Heart right ventricle (tissue), 16 donors: ENCODE results near the gene C1orf35. TPM values are rescaled to one million over a fixed set of nuclear protein-coding genes. Genes with fewer than 3 reads are reported as not detected.

Experiments
- ATAC-seq, 8 donors: fragments of 200-7000 bp; cut with Tn5 transposase; one replicate each; pipeline ENCODE4 v1.9.1; 2020; ENCODE audit warnings: mild to moderate bottlenecking in 8 of 8, moderate library complexity in 8 of 8, moderate number of reproducible peaks in 1 of 8
- DNase-seq, 2 donors: peaks; one replicate each; pipeline ENCODE4 v3.0.0-alpha.2; 2020
- H3K27ac ChIP-seq, 10 donors: fragments of 200-600 bp; sonication (generic) in 2 of 10; one replicate each; pipeline versions ENCODE4 v1.5.0 to v1.8.0; 2020 to 2022; ENCODE audit warnings: mild to moderate bottlenecking in 3 of 10
- H3K27me3 ChIP-seq, 7 donors: fragments of 200-600 bp; one replicate each; pipeline ENCODE4 v1.8.0; 2021 to 2022; ENCODE audit warnings: mild to moderate bottlenecking in 2 of 7
- H3K36me3 ChIP-seq, 9 donors: fragments of 200-600 bp; sonication (generic) in 1 of 9; one replicate each; pipeline versions ENCODE4 v1.5.0 to v1.8.0; 2020 to 2022; ENCODE audit warnings: mild to moderate bottlenecking in 2 of 9
- H3K4me1 ChIP-seq, 9 donors: fragments of 200-600 bp; sonication (generic) in 1 of 9; one replicate each; pipeline versions ENCODE4 v1.5.0 to v1.8.0; 2020 to 2022; ENCODE audit warnings: mild to moderate bottlenecking in 4 of 9
- H3K4me3 ChIP-seq, 10 donors: fragments of 200-600 bp; sonication (generic) in 2 of 10; one replicate each; pipeline versions ENCODE4 v1.5.0 to v1.8.0; 2020 to 2022; ENCODE audit warnings: mild to moderate bottlenecking in 7 of 10, moderate library complexity in 2 of 10
- H3K9me3 ChIP-seq, 11 donors: fragments of 200-600 bp in 10 of 11; sonication (generic) in 2 of 11; one replicate each; pipeline versions ENCODE4 v1.5.0 to v1.8.0; 2013 to 2022; ENCODE audit warnings: mild to moderate bottlenecking in 2 of 11, control low read depth in 1 of 11, moderate library complexity in 1 of 11
- WGBS, 2 donors: extraction: QIAGEN DNeasy Blood & Tissue Kit; methylation state at CpG; one replicate each; pipeline ENCODE4 v1.1.7; 2013; ENCODE audit warnings: inconsistent platforms in 1 of 2; 5-methylcytosine and 5-hydroxymethylcytosine counted together
- intact Hi-C, 10 donors: fragments of 100-400 bp; cut with DNase I; formaldehyde crosslinking; loops; one replicate each; pipeline versions ENCODE4 v1.11.1 to v1.14.2; 2022
- polyA plus RNA-seq, 2 donors: library from polyadenylated mRNA; stranded (reverse); fragments of 200-250 nt; gene quantifications; one replicate each; pipeline ENCODE4 v1.2.3, GENCODE V29; 2013
- total RNA-seq, 10 donors: library from RNA; stranded (reverse); fragmentation: NEBNext Ultra II Directional in 3 of 10; extraction: Animal tissue kit (Norgen Biotek cat#: 25700) in 3 of 10; gene quantifications; one replicate each; pipeline versions ENCODE4 v1.2.1 to v1.2.4, GENCODE V29; 2021 to 2023
- TF ChIP-seq, protein P1 (sequence below), 9 donors: fragments of 200-600 bp; sonication (generic) in 2 of 9; IDR thresholded peaks; one replicate each; pipeline versions ENCODE4 v1.5.0 to v1.8.0; 2021 to 2022; ENCODE audit warnings: antibody characterized with exemption in 9 of 9, mild to moderate bottlenecking in 5 of 9, moderate library complexity in 1 of 9
- donor health status: Arrhythmogenic right ventricular cardiomyopathy.
- donor health status: ischemic (EF 13 %, LVEDD 7.1; RV severe dilation, severe dysfunction).
- donor health status: healthy with polysubstance abuse.
- donor health status: DM: no; HTN: yes; CAD: no.
- donor health status: DM: no; HTN: no; CAD: no.
- donor health status: ischemic (EF 25% LVEDD 6.9; RV normal size, moderate dysfunction).
- donor health status: ischemic (EF 25% LVEDD 5.7; RV mildly dilated, moderate dysfunction).
- donor health status: healthy.
- donor health status: DM: yes; HTN: yes; CAD: no.
- donor health status: Ischemic cardiomyopathy.
- donor health status: ischemic (EF 35%, LVEDD 5.7; RV mildly dilated, moderate dysfunction).
- donor health status: nonischemic (EF 11% LVEDD 7.7; RV severe dilation, severe dysfunction).
- donor health status: DM: yes; HTN: yes; CAD: no.
- donor health status: PGD.
- donor health status: ischemic (EF 29% LVEDD 5.4; RV normal size, mild dysfunction).
- donor health status: nonischemic (EF 23%, LVEDD 6.1; RV moderate dilation, normal function).

Gene C1orf35
- total and polyA plus RNA-seq, 12 donors, result 5.6 to 15.7 (median 6.4) TPM

DNA sequence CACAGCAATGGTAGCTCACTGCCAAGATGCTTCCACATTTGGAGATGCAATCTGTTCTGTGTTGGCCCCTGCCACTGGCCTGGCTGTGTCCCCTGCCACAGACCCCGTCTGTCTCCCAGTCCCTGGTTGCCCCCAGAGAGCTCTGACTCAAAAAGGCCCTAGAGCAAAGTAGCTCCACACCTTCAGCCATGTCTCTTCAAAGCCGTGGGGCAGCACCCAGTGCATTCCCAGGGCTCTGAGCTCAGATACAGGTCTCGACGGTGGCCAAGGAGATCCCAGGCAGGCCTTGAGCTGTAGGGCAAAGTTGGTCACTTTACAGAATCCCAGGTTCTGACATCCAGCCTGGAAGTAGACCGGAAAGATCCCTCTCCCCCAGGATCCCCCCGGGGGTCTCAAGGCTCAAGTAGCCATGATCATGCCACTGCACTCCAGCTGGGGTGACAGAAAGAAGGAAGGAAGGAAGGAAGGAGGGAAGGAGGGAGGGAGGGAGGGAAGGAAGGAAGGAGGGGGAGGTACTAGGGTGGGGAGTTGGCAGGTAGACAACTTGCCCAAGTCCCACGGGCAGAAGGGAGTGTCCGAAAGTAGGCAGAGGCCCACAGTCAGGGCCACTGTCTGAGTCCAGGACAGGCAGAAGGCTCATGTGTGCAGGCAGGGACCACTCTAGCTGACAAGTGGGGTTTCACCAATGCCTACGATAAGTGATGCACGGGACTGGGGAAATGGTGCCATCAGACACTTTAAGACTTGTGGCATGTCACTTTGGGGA is 25.4 kb downstream of the C1orf35 start:
- no peak overlapping the region for H3K27ac ChIP-seq
- TF ChIP-seq, protein P1, sequence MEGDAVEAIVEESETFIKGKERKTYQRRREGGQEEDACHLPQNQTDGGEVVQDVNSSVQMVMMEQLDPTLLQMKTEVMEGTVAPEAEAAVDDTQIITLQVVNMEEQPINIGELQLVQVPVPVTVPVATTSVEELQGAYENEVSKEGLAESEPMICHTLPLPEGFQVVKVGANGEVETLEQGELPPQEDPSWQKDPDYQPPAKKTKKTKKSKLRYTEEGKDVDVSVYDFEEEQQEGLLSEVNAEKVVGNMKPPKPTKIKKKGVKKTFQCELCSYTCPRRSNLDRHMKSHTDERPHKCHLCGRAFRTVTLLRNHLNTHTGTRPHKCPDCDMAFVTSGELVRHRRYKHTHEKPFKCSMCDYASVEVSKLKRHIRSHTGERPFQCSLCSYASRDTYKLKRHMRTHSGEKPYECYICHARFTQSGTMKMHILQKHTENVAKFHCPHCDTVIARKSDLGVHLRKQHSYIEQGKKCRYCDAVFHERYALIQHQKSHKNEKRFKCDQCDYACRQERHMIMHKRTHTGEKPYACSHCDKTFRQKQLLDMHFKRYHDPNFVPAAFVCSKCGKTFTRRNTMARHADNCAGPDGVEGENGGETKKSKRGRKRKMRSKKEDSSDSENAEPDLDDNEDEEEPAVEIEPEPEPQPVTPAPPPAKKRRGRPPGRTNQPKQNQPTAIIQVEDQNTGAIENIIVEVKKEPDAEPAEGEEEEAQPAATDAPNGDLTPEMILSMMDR (IDR thresholded peaks at IDR 0.05), result no peak
- intact Hi-C loops, result no loop called here
- H3K4me1 ChIP-seq, result peaks cover 10 to 13% (median 11%) of the 10 kb centered on the region in 9 donors
- 54 to 56% methylated on average over 10 of the region's 10 CpGs for WGBS, 2 donors
- ATAC-seq (no peak), DNase-seq (no peak)
- H3K9me3 ChIP-seq, result no peaks in the 10 kb centered on the region
- H3K27me3 ChIP-seq, result peaks cover 0 to 10% (median 5%) of the 10 kb centered on the region in 7 donors
- no peaks in the 10 kb centered on the region for H3K36me3 ChIP-seq
- H3K4me3 ChIP-seq, result no peak overlapping the region

DNA sequence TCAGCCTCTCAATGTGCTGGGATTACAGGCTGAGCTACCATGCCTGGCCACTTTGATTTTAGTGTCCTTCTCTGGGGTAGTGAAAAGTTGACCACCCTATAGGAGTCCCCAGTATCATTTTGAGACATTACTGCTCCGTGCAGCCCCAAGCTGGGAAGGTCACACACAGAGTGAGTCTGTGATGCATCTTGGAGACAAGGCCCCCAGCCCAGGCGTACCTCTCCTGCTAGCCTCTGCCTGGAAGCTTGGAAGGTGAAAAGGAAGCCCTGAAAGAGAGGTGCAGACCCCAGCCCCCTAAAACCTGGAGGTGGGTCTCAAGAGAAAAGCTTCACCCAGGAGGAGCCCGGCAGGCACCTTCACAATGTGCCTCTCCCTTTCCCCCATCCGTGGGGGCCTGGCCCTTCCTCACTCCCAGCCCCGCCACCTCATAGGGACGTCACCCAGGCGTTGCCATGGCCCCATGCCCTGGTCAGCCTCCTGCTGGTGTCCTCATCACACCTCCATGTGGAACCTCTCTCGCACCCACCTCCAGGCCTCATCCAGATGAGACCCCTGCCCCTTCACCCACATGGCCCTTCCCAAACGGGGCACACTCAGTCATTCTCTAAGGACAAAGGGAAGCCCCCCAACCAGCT is 26.2 kb downstream of the C1orf35 start:
- intact Hi-C loops, result no loop called here
- no peak for ATAC-seq
- DNase-seq, result no peak
- peaks cover 8 to 13% (median 10%) of the 10 kb centered on the region in 9 donors for H3K4me1 ChIP-seq
- H3K36me3 ChIP-seq, result no peaks in the 10 kb centered on the region
- TF ChIP-seq, protein P1 (IDR thresholded peaks at IDR 0.05), result no peak
- WGBS, 2 donors, result 75 to 76% methylated on average over 9 of the region's 9 CpGs
- H3K27ac ChIP-seq, result no peak overlapping the region
- no peaks in the 10 kb centered on the region for H3K9me3 ChIP-seq
- no peak overlapping the region for H3K4me3 ChIP-seq
- H3K27me3 ChIP-seq, result peaks cover 0 to 15% (median 7%) of the 10 kb centered on the region in 7 donors

- no peak overlapping the region for H3K27ac ChIP-seq
- intact Hi-C loops, result no loop called here
- no peak for ATAC-seq
- TF ChIP-seq, protein P1 (IDR thresholded peaks at IDR 0.05), result no peak
- no peak overlapping the region for H3K4me3 ChIP-seq
- no peaks in the 10 kb centered on the region for H3K36me3 ChIP-seq
- DNase-seq, result no peak
- 85 to 87% methylated on average over 9 of the region's 9 CpGs for WGBS, 2 donors
- H3K9me3 ChIP-seq, result no peaks in the 10 kb centered on the region
- peaks cover 0 to 15% (median 7%) of the 10 kb centered on the region in 7 donors for H3K27me3 ChIP-seq
- H3K4me1 ChIP-seq, result peaks cover 0 to 2% (median under 1%) of the 10 kb centered on the region in 9 donors
Observed at GRCh38 chr1:228075801-228076271, 27.3 kb downstream of the C1orf35 start.

DNA sequence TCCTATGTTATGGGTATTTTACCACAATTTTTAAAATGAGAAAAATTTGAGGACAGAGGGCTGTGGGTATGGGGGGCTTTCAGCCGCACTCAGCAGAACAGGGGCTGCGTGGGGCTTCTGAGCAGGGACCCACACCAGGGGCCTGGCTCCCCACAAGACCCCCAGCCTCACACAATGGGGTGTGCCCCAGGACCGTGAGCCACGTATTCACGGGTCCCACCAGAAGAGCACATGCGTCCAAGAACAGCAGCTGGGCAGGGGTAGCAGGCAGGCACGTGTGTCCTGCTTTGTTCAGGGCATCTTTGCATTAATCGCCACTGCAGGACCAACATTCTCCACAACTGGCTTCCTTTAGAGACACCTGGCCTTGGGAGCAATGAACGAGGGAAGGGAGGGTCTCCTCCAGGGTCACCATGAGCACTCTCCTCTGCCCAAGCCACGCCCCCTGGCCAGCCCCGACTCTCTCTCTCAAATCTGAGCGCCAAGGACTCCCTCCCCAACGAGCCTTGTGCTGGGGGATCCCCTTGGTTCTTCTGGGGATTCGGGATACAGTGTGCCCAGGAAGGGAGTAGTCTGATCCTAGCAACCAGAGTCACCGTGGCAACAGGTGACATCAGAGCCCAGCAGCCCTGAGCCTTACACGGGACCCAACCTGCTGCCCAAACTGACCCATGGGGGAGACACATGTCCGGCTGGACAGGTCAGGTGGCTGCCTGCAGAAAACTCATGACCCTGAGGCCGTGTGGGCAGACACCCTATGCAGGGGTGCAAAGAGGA is 28.0 kb downstream of the C1orf35 start:
- intact Hi-C loops, result no loop called here
- no peak overlapping the region for H3K27ac ChIP-seq

More for the DNA sequence above, 28.0 kb downstream of the C1orf35 start:
- no peak for DNase-seq
- 41 to 52% methylated on average over 18 of the region's 18 CpGs for WGBS, 2 donors
- peak in 2 of 8 donors; percentile 13 to 23 for ATAC-seq
- H3K4me1 ChIP-seq, result no peaks in the 10 kb centered on the region
- H3K27me3 ChIP-seq, result peaks cover 0 to 15% (median 7%) of the 10 kb centered on the region in 7 donors
- no peak overlapping the region for H3K4me3 ChIP-seq
- no peaks in the 10 kb centered on the region for H3K36me3 ChIP-seq
- no peaks in the 10 kb centered on the region for H3K9me3 ChIP-seq
- TF ChIP-seq, protein P1 (IDR thresholded peaks at IDR 0.05), result no peak
